Parathyroid adenoma (tissue), 2 donors: Measurements from ENCODE around the gene SPTY2D1.

Source experiments
- H2AFZ ChIP-seq: fragments of 300-600 bp; sonication (generic); one replicate; pipeline ENCODE4 v1.7.0; 2017; ENCODE audit warnings: antibody characterized with exemption, mild to moderate bottlenecking
- H3K27ac ChIP-seq: fragments of 300-600 bp; sonication (generic); one replicate; pipeline ENCODE4 v1.7.0; 2017
- H3K27me3 ChIP-seq: fragments of 300-600 bp; sonication (generic); one replicate; pipeline ENCODE4 v1.7.0; 2017; ENCODE audit warnings: low read length; ENCODE audit not compliant: control insufficient read depth, insufficient read depth
- H3K36me3 ChIP-seq: fragments of 300-600 bp; sonication (generic); one replicate; pipeline ENCODE4 v1.7.0; 2017; ENCODE audit warnings: low read length; ENCODE audit not compliant: control insufficient read depth, insufficient read depth
- H3K4me1 ChIP-seq: fragments of 300-600 bp; sonication (generic); one replicate; pipeline ENCODE4 v1.7.0; 2017; ENCODE audit warnings: control low read depth
- H3K4me2 ChIP-seq: fragments of 300-600 bp; sonication (generic); one replicate; pipeline ENCODE4 v1.7.0; 2017; ENCODE audit warnings: low read length
- H3K4me3 ChIP-seq: fragments of 300-600 bp; sonication (generic); one replicate; pipeline ENCODE4 v1.7.0; 2017; ENCODE audit warnings: low read depth, low read length
- H3K79me2 ChIP-seq: fragments of 300-600 bp; sonication (generic); one replicate; pipeline ENCODE4 v1.7.0; 2017; ENCODE audit warnings: control low read depth
- H3K9ac ChIP-seq: fragments of 300-600 bp; sonication (generic); one replicate; pipeline ENCODE4 v1.7.0; 2017; ENCODE audit warnings: mild to moderate bottlenecking
- H3K9me3 ChIP-seq: fragments of 300-600 bp; sonication (generic); one replicate; pipeline ENCODE4 v1.7.0; 2017; ENCODE audit warnings: low read length; ENCODE audit not compliant: control insufficient read depth
- TF ChIP-seq, protein P1 (sequence below): fragments of 300-600 bp; sonication (generic); IDR thresholded peaks from one replicate; pipeline ENCODE4 v1.7.0; 2017; ENCODE audit warnings: antibody characterized with exemption, mild to moderate bottlenecking
- donor health status: primary hyperparathyroidism.

Gene SPTY2D1

DNA sequence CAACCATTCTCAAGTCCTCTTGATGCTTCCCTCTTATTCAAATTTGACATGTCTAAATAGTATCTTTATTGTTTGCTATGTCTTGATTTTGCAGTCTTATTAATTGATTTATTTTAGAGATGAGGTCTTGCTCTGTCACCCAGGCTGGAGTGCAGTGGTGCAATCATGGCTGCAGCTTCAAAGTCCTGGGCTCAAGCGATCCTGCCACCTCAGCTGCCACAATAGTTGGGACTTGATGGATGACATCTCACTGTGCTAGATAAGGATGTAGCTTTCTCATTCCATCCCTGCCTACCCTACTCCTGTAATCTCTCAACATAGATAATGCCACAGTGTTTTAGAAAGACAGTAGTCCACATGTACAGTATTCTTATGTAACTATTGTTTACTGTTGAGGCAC lies 7.5 kb upstream of the SPTY2D1 start:
- Histone ChIP-seq H3K4me2 (no peak overlapping the region), H3K36me3 (no peaks in the 10 kb centered on the region), H3K9ac (no peak overlapping the region), H3K4me1 (no peaks in the 10 kb centered on the region), H3K4me3 (no peak overlapping the region), H3K27ac (no peak overlapping the region), H3K79me2 (no peaks in the 10 kb centered on the region), H3K27me3 (no peaks in the 10 kb centered on the region), H3K9me3 (no peaks in the 10 kb centered on the region), H2AFZ (no peak overlapping the region)
- TF ChIP-seq, protein P1, sequence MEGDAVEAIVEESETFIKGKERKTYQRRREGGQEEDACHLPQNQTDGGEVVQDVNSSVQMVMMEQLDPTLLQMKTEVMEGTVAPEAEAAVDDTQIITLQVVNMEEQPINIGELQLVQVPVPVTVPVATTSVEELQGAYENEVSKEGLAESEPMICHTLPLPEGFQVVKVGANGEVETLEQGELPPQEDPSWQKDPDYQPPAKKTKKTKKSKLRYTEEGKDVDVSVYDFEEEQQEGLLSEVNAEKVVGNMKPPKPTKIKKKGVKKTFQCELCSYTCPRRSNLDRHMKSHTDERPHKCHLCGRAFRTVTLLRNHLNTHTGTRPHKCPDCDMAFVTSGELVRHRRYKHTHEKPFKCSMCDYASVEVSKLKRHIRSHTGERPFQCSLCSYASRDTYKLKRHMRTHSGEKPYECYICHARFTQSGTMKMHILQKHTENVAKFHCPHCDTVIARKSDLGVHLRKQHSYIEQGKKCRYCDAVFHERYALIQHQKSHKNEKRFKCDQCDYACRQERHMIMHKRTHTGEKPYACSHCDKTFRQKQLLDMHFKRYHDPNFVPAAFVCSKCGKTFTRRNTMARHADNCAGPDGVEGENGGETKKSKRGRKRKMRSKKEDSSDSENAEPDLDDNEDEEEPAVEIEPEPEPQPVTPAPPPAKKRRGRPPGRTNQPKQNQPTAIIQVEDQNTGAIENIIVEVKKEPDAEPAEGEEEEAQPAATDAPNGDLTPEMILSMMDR = no peak

DNA sequence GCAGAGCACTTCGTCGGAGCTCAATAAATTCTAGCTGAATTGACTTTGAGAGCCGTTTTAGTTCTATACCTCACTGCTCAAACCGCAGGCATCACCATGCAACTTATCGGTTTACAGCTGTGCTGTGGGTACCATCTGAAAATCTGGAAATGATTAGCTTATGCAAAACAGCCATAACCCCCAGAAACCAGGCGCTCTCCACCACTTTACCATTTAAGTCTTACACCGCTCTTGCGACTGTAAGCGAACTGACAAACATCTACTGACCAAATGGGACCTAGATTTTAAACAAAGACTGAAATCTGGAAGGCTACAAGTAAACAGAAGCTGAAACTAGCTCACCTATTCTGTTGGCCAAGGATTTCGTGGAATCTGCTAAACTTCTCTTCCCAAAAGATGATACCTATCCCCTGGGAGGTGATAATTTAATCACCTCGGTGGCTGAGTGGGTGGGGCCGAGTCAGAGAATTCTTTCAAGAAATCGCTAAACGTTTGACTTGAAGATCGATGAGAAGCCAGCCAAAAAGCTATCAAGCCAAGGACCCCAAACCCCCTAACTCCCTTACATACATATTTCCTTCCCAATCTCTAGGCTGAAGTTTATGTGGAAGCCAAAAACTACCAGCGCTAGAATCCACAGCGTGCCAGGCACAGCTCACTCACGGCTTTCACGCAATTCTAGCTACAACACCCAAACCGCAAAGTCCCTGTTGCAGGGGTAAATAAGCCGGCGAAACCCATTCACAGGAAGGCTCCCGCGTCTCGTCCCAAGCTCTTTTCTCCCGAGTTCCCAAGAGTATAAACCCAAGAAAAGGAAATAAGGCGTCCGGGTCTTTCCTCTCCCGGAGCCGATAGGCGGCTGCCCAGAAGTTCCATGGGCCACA lies 644 bp downstream of the SPTY2D1 start:
- no peaks in the 10 kb centered on the region for H3K27me3 ChIP-seq
- peak overlapping the region; percentile 90 for H3K27ac ChIP-seq
- no peaks in the 10 kb centered on the region for H3K4me1 ChIP-seq
- H2AFZ ChIP-seq = peak overlapping the region; percentile 85
- H3K9me3 ChIP-seq = no peaks in the 10 kb centered on the region
- no peaks in the 10 kb centered on the region for H3K36me3 ChIP-seq
- peak overlapping the region; percentile 53 for H3K9ac ChIP-seq
- TF ChIP-seq, protein P1 = no peak
- peak overlapping the region; percentile 94 for H3K4me2 ChIP-seq
- peak overlapping the region; percentile 77 for H3K4me3 ChIP-seq
- peaks cover 16% of the 10 kb centered on the region for H3K79me2 ChIP-seq

DNA sequence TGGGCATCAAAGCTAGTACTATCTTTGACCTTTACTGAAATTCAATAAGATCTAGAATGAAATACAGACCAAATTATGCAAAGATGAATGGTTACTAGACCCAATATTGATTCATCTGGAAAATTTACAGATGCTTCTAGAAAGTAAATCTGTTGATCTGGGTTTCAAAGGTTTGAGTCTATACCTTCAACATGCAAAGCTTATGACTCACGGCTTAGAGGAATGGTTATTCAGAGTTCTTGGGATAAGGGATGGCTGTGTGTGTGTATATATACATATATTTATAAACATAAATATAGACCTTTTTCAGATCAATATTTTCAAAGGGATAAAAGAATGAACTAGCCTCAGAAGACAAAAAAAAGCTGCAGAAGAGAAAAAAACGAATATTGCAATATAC lies 1.3 kb downstream of the SPTY2D1 start:
- Histone ChIP-seq H3K27ac (no peak overlapping the region), H3K4me3 (no peak overlapping the region), H2AFZ (no peak overlapping the region)

DNA sequence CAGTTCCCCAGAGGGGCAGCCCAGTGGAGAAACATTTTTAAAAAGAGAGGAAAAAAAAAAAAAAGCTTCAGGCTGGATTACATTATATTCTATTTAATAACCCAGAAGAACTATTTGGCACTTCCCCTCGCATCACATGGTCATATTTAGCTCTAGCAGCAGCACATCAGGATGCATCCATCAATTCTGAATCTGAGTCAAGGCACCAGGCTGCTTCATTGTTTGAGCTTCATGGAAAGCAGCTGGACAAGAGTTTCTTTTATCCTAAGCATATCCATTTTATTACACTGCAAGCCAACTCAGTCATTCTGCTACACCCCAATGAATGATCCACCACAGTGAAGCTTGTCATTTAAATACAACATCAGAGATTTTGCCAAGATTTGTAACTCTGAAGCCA lies 10.0 kb downstream of the SPTY2D1 start:
- Histone ChIP-seq H3K27ac (no peak overlapping the region), H3K36me3 (no peaks in the 10 kb centered on the region), H3K79me2 (peaks cover 11% of the 10 kb centered on the region), H3K4me1 (no peaks in the 10 kb centered on the region), H3K9ac (no peak overlapping the region), H3K4me2 (no peak overlapping the region), H2AFZ (no peak overlapping the region), H3K27me3 (no peaks in the 10 kb centered on the region), H3K9me3 (no peaks in the 10 kb centered on the region), H3K4me3 (no peak overlapping the region)
- TF ChIP-seq, protein P1 = no peak

More for the DNA sequence above, 1.3 kb downstream of the SPTY2D1 start:
- Histone ChIP-seq H3K9me3 (no peaks in the 10 kb centered on the region), H3K79me2 (peaks cover 16% of the 10 kb centered on the region), H3K4me1 (no peaks in the 10 kb centered on the region), H3K4me2 (no peak overlapping the region), H3K9ac (no peak overlapping the region), H3K36me3 (no peaks in the 10 kb centered on the region), H3K27me3 (no peaks in the 10 kb centered on the region)
- TF ChIP-seq, protein P1 = no peak

DNA sequence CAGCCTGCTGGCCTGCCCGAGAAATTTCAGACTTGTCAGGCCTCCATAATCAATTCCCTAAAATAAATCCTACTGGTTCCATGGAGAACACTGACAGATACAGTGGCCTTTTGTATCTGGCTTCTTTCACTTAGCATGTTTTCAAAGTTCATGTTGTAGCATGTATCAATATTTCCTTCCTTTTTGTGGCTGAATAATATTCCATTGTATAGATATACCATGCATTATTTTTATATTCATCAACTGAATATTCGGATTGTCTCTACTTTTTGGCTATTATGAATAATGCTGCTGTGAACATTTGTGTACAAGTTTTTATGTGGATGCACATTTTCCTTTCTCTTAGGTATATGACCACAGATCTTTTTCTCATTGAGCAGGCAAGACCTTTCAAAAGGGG lies 10.4 kb downstream of the SPTY2D1 start:
- Histone ChIP-seq H3K4me2 (no peak overlapping the region), H3K36me3 (no peaks in the 10 kb centered on the region), H3K27ac (no peak overlapping the region), H3K27me3 (no peaks in the 10 kb centered on the region), H3K9ac (no peak overlapping the region), H3K9me3 (no peaks in the 10 kb centered on the region), H3K79me2 (peaks cover 9% of the 10 kb centered on the region), H3K4me3 (no peak overlapping the region), H2AFZ (no peak overlapping the region), H3K4me1 (no peaks in the 10 kb centered on the region)
- TF ChIP-seq, protein P1 = no peak
